ENCODE measurements around the gene SPSB1. TPM values are rescaled to one million over a fixed set of nuclear protein-coding genes. Genes with fewer than 3 reads are reported as not detected.

SPSB1 gene
- polyA plus RNA-seq, 6 donors from 2014 or later: 0.61 to 2.2 (median 1.2) TPM; not detected in 1

GRCh38 chr1:9302745-9303524, 10.2 kb downstream of the SPSB1 start:
- Mint-ChIP-seq H3K36me3 (no peaks in the 10 kb centered on the region), H3K27me3 (no peaks in the 10 kb centered on the region), H3K4me3 (peak overlapping the region in 4 of 8 donors; percentile 33 to 73 (median 46)), H3K9me3 (no peaks in the 10 kb centered on the region), H3K27ac (peak overlapping the region in 5 of 6 donors; percentile 22 to 92 (median 81)), H3K4me1 (peaks cover 29 to 58% (median 43%) of the 10 kb centered on the region in 3 donors)
- DNase-seq (no peak), ATAC-seq (ENCODE audit: low read depth in 2 of 2) (peak; percentile 30 to 35)

- peaks cover 31 to 63% (median 47%) of the 10 kb centered on the region in 3 donors for H3K4me1 Mint-ChIP-seq
- H3K27ac Mint-ChIP-seq: peak overlapping the region in 1 of 6 donors; percentile 36
Observed at GRCh38 chr1:9303916-9304315, 11.2 kb downstream of the SPSB1 start.

GRCh38 chr1:9305216-9305615, 12.5 kb downstream of the SPSB1 start:
- no peak overlapping the region for H3K4me3 Mint-ChIP-seq
- H3K27me3 Mint-ChIP-seq: no peaks in the 10 kb centered on the region
- H3K4me1 Mint-ChIP-seq: peaks cover 33 to 72% (median 56%) of the 10 kb centered on the region in 3 donors
- no peaks in the 10 kb centered on the region for H3K9me3 Mint-ChIP-seq
- H3K36me3 Mint-ChIP-seq: no peaks in the 10 kb centered on the region
- DNase-seq: no peak
- ATAC-seq (ENCODE audit: low read depth in 2 of 2): peak in 1 of 2 donors; percentile 16
- H3K27ac Mint-ChIP-seq: peak overlapping the region in 2 of 6 donors; percentile 37 to 57

More at GRCh38 chr1:9303916-9304315, 11.2 kb downstream of the SPSB1 start:
- no peaks in the 10 kb centered on the region for H3K27me3 Mint-ChIP-seq
- H3K36me3 Mint-ChIP-seq: no peaks in the 10 kb centered on the region
- H3K9me3 Mint-ChIP-seq: no peaks in the 10 kb centered on the region
- no peak for DNase-seq
- ATAC-seq (ENCODE audit: low read depth in 2 of 2): no peak
- peak overlapping the region in 1 of 8 donors; percentile 44 for H3K4me3 Mint-ChIP-seq

- Mint-ChIP-seq H3K36me3 (no peaks in the 10 kb centered on the region), H3K27me3 (no peaks in the 10 kb centered on the region), H3K4me3 (no peak overlapping the region), H3K9me3 (no peaks in the 10 kb centered on the region), H3K4me1 (peaks cover 26 to 68% (median 56%) of the 10 kb centered on the region in 3 donors), H3K27ac (peak overlapping the region in 1 of 6 donors; percentile 24)
- ATAC-seq (ENCODE audit: low read depth in 2 of 2) (no peak), DNase-seq (no peak)
Observed at GRCh38 chr1:9306006-9306405, 13.3 kb downstream of the SPSB1 start.

- H3K4me3 Mint-ChIP-seq: peak overlapping the region in 1 of 8 donors; percentile 30
- no peak for ATAC-seq (ENCODE audit: low read depth in 2 of 2)
- H3K27me3 Mint-ChIP-seq: no peaks in the 10 kb centered on the region
- no peaks in the 10 kb centered on the region for H3K9me3 Mint-ChIP-seq
- H3K27ac Mint-ChIP-seq: peak overlapping the region in 1 of 6 donors; percentile 53
- no peaks in the 10 kb centered on the region for H3K36me3 Mint-ChIP-seq
- H3K4me1 Mint-ChIP-seq: peaks cover 20 to 57% (median 52%) of the 10 kb centered on the region in 3 donors
- no peak for DNase-seq
Observed at GRCh38 chr1:9307303-9307702, 14.6 kb downstream of the SPSB1 start.

- DNase-seq (no peak), ATAC-seq (ENCODE audit: low read depth in 2 of 2) (no peak)
- Mint-ChIP-seq H3K4me3 (no peak overlapping the region), H3K27me3 (no peaks in the 10 kb centered on the region), H3K36me3 (no peaks in the 10 kb centered on the region), H3K9me3 (no peaks in the 10 kb centered on the region), H3K27ac (no peak overlapping the region), H3K4me1 (peaks cover 13 to 47% (median 42%) of the 10 kb centered on the region in 3 donors)
Observed at GRCh38 chr1:9308236-9308785, 15.6 kb downstream of the SPSB1 start.

- Mint-ChIP-seq H3K36me3 (no peaks in the 10 kb centered on the region), H3K4me3 (peak overlapping the region in 1 of 8 donors; percentile 73)
- no peak for ATAC-seq (ENCODE audit: low read depth in 2 of 2)
Observed at GRCh38 chr1:9309080-9309479, 16.4 kb downstream of the SPSB1 start.

GRCh38 chr1:9309991-9310390, 17.3 kb downstream of the SPSB1 start:
- no peak overlapping the region for H3K27ac Mint-ChIP-seq

More at GRCh38 chr1:9309080-9309479, 16.4 kb downstream of the SPSB1 start:
- Mint-ChIP-seq H3K27ac (peak overlapping the region in 1 of 6 donors; percentile 86), H3K27me3 (no peaks in the 10 kb centered on the region), H3K4me1 (peaks cover 13 to 44% (median 37%) of the 10 kb centered on the region in 3 donors), H3K9me3 (no peaks in the 10 kb centered on the region)
- DNase-seq: no peak

GRCh38 chr1:9311029-9311428, 18.3 kb downstream of the SPSB1 start:
- Mint-ChIP-seq H3K4me3 (no peak overlapping the region), H3K27me3 (no peaks in the 10 kb centered on the region), H3K4me1 (peaks cover 9 to 39% (median 17%) of the 10 kb centered on the region in 3 donors), H3K36me3 (no peaks in the 10 kb centered on the region), H3K9me3 (no peaks in the 10 kb centered on the region), H3K27ac (peak overlapping the region in 1 of 6 donors; percentile 53)
- ATAC-seq (ENCODE audit: low read depth in 2 of 2) (no peak), DNase-seq (no peak)

More at GRCh38 chr1:9309991-9310390, 17.3 kb downstream of the SPSB1 start:
- Mint-ChIP-seq H3K27me3 (no peaks in the 10 kb centered on the region), H3K4me1 (peaks cover 13 to 42% (median 27%) of the 10 kb centered on the region in 3 donors), H3K9me3 (no peaks in the 10 kb centered on the region), H3K4me3 (peak overlapping the region in 1 of 8 donors; percentile 52), H3K36me3 (no peaks in the 10 kb centered on the region)
- no peak for DNase-seq
- ATAC-seq (ENCODE audit: low read depth in 2 of 2): no peak

GRCh38 chr1:9311479-9311878, 18.8 kb downstream of the SPSB1 start:
- no peaks in the 10 kb centered on the region for H3K9me3 Mint-ChIP-seq
- no peaks in the 10 kb centered on the region for H3K27me3 Mint-ChIP-seq
- peaks cover 9 to 35% (median 13%) of the 10 kb centered on the region in 3 donors for H3K4me1 Mint-ChIP-seq
- no peak overlapping the region for H3K4me3 Mint-ChIP-seq
- no peak for ATAC-seq (ENCODE audit: low read depth in 2 of 2)
- peak overlapping the region in 1 of 6 donors; percentile 50 for H3K27ac Mint-ChIP-seq
- no peaks in the 10 kb centered on the region for H3K36me3 Mint-ChIP-seq
- no peak for DNase-seq

- Mint-ChIP-seq H3K27ac (no peak overlapping the region), H3K4me1 (peaks cover 9 to 37% (median 17%) of the 10 kb centered on the region in 3 donors), H3K27me3 (no peaks in the 10 kb centered on the region), H3K9me3 (no peaks in the 10 kb centered on the region), H3K36me3 (no peaks in the 10 kb centered on the region), H3K4me3 (no peak overlapping the region)
- ATAC-seq (ENCODE audit: low read depth in 2 of 2) (no peak), DNase-seq (no peak)
Observed at GRCh38 chr1:9312168-9312720, 19.6 kb downstream of the SPSB1 start.

- Mint-ChIP-seq H3K27ac (no peak overlapping the region), H3K36me3 (no peaks in the 10 kb centered on the region), H3K27me3 (no peaks in the 10 kb centered on the region), H3K4me1 (peaks cover 8 to 44% (median 24%) of the 10 kb centered on the region in 3 donors), H3K9me3 (no peaks in the 10 kb centered on the region), H3K4me3 (no peak overlapping the region)
- ATAC-seq (ENCODE audit: low read depth in 2 of 2) (no peak), DNase-seq (no peak)
Observed at GRCh38 chr1:9313576-9313975, 20.9 kb downstream of the SPSB1 start.

- Mint-ChIP-seq H3K27me3 (no peaks in the 10 kb centered on the region), H3K4me1 (peaks cover 3 to 41% (median 19%) of the 10 kb centered on the region in 3 donors), H3K4me3 (peak overlapping the region in 1 of 8 donors; percentile 42), H3K27ac (peak overlapping the region in 2 of 6 donors; percentile 54 to 56), H3K9me3 (no peaks in the 10 kb centered on the region), H3K36me3 (no peaks in the 10 kb centered on the region)
- DNase-seq (no peak), ATAC-seq (ENCODE audit: low read depth in 2 of 2) (no peak)
Observed at GRCh38 chr1:9314111-9314510, 21.4 kb downstream of the SPSB1 start.
